Uterus (tissue), 2 donors: ENCODE results near the gene SLC6A19.

ENCODE experiments used
- CTCF ChIP-seq, 4 experiments: fragments of 200-600 bp in 2 of 4; fragments of 450-650 bp in 2 of 4; sonication (generic) in 2 of 4; IDR thresholded peaks; one replicate each; pipeline ENCODE4 v1.5.1; 2016 to 2019; ENCODE audit warnings: antibody characterized with exemption in 4 of 4, mild to moderate bottlenecking in 2 of 4, moderate library complexity in 1 of 4
- POLR2A ChIP-seq, 2 donors: fragments of 450-650 bp; IDR thresholded peaks; one replicate each; pipeline ENCODE4 v1.6.1; 2016; ENCODE audit warnings: antibody characterized with exemption in 2 of 2, mild to moderate bottlenecking in 1 of 2, moderate library complexity in 1 of 2

GRCh38 chr5:1253456-1254105 is 52.2 kb downstream of the SLC6A19 start:
- no peak for TF ChIP-seq CTCF (IDR thresholded peaks at IDR 0.05)
- TF ChIP-seq POLR2A (IDR thresholded peaks at IDR 0.05) = no peak
